Measurements from ENCODE around the gene CNOT1. TPM values are rescaled to one million over a fixed set of nuclear protein-coding genes. Genes with fewer than 3 reads are reported as not detected.
A peak's percentile ranks its signal among the peaks of the same experiment; 100 is the strongest.

The CNOT1 gene
- total and polyA plus RNA-seq, 2 donors: 74.6 to 132 TPM

- peaks cover 0 to 4% of the 10 kb centered on the region in 2 donors for H3K9me3 ChIP-seq (ENCODE audit: control insufficient read depth in 2 of 2, insufficient read depth in 1 of 2, low read length in 1 of 2)
- H3K4me1 ChIP-seq (ENCODE audit: control insufficient read depth in 2 of 2, insufficient read depth in 2 of 2, low read length in 2 of 2): peaks cover 0 to 27% of the 10 kb centered on the region in 2 donors
- H3K36me3 ChIP-seq (ENCODE audit: control insufficient read depth in 2 of 2, insufficient read depth in 2 of 2, low read length in 1 of 2): no peaks in the 10 kb centered on the region
- WGBS: 88% methylated on average over 9 of the region's 9 CpGs
- DNase-seq (ENCODE audit: low read depth in 6 of 9, low spot score in 9 of 9): no peak
- H3K27ac ChIP-seq (ENCODE audit: low read depth in 1 of 2, low read length in 1 of 2): no peak overlapping the region
- H3K27me3 ChIP-seq (ENCODE audit: control insufficient read depth in 2 of 2, insufficient read depth in 1 of 2, low read length in 1 of 2): peaks cover 9 to 82% of the 10 kb centered on the region in 2 donors
- H3K4me3 ChIP-seq (ENCODE audit: low read length in 2 of 2): no peak overlapping the region
Observed at GRCh38 chr16:58498341-58499091, 131.1 kb downstream of the CNOT1 start.

DNA sequence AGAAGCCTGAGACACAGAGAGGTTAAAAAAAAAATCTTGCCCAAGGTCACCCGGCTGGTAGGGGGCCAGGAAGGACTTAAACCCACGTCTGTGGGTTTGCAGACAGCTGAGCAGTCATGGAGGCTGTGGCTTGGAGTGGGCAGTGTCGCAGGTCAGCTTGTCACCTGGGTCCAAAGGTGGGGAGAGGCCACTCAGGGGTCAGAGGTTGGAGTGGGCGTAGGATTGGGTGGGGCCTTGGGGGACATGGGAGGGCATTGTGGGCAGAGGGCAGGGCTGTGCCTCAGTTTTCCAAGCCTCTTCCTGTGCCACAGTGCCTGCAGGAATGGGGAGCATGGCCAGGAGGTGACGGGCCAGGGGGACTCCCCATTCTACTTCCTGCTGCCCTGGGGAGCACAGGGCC lies 131.7 kb downstream of the CNOT1 start:
- peaks cover 0 to 27% of the 10 kb centered on the region in 2 donors for H3K4me1 ChIP-seq (ENCODE audit: control insufficient read depth in 2 of 2, insufficient read depth in 2 of 2, low read length in 2 of 2)
- 70% methylated on average over 5 of the region's 5 CpGs for WGBS
- no peak for DNase-seq (ENCODE audit: low read depth in 6 of 9, low spot score in 9 of 9)
- no peaks in the 10 kb centered on the region for H3K36me3 ChIP-seq (ENCODE audit: control insufficient read depth in 2 of 2, insufficient read depth in 2 of 2, low read length in 1 of 2)
- peaks cover 9 to 80% of the 10 kb centered on the region in 2 donors for H3K27me3 ChIP-seq (ENCODE audit: control insufficient read depth in 2 of 2, insufficient read depth in 1 of 2, low read length in 1 of 2)
- H3K27ac ChIP-seq (ENCODE audit: low read depth in 1 of 2, low read length in 1 of 2): no peak overlapping the region
- H3K4me3 ChIP-seq (ENCODE audit: low read length in 2 of 2): no peak overlapping the region
- peaks cover 0 to 4% of the 10 kb centered on the region in 2 donors for H3K9me3 ChIP-seq (ENCODE audit: control insufficient read depth in 2 of 2, insufficient read depth in 1 of 2, low read length in 1 of 2)

DNA sequence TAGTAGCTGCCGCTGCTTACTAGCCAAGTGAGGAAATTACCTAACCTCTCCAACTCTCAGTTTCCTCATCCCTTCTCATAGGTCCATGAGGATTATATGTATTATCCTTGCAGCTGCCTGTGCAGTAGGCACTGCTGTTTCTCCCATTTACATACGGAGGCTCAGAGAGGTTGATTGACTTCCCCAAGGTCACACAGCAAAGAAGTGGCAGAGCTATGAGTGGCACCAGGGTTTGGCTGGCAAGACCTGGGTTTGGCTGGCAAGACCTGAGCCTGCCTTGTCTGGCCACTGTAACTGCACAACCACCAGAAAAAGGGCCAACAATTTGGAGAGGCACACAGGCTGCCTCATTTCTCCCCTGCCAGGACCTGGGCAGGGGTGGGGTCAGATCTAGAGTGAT lies 132.2 kb downstream of the CNOT1 start:
- peaks cover 0 to 27% of the 10 kb centered on the region in 2 donors for H3K4me1 ChIP-seq (ENCODE audit: control insufficient read depth in 2 of 2, insufficient read depth in 2 of 2, low read length in 2 of 2)
- H3K36me3 ChIP-seq (ENCODE audit: control insufficient read depth in 2 of 2, insufficient read depth in 2 of 2, low read length in 1 of 2): no peaks in the 10 kb centered on the region
- H3K4me3 ChIP-seq (ENCODE audit: low read length in 2 of 2): no peak overlapping the region
- H3K27me3 ChIP-seq (ENCODE audit: control insufficient read depth in 2 of 2, insufficient read depth in 1 of 2, low read length in 1 of 2): peaks cover 9 to 81% of the 10 kb centered on the region in 2 donors
- H3K27ac ChIP-seq (ENCODE audit: low read depth in 1 of 2, low read length in 1 of 2): no peak overlapping the region
- WGBS: 96% methylated on average over 2 of the region's 2 CpGs
- peaks cover 0 to 4% of the 10 kb centered on the region in 2 donors for H3K9me3 ChIP-seq (ENCODE audit: control insufficient read depth in 2 of 2, insufficient read depth in 1 of 2, low read length in 1 of 2)
- no peak for DNase-seq (ENCODE audit: low read depth in 6 of 9, low spot score in 9 of 9)

DNA sequence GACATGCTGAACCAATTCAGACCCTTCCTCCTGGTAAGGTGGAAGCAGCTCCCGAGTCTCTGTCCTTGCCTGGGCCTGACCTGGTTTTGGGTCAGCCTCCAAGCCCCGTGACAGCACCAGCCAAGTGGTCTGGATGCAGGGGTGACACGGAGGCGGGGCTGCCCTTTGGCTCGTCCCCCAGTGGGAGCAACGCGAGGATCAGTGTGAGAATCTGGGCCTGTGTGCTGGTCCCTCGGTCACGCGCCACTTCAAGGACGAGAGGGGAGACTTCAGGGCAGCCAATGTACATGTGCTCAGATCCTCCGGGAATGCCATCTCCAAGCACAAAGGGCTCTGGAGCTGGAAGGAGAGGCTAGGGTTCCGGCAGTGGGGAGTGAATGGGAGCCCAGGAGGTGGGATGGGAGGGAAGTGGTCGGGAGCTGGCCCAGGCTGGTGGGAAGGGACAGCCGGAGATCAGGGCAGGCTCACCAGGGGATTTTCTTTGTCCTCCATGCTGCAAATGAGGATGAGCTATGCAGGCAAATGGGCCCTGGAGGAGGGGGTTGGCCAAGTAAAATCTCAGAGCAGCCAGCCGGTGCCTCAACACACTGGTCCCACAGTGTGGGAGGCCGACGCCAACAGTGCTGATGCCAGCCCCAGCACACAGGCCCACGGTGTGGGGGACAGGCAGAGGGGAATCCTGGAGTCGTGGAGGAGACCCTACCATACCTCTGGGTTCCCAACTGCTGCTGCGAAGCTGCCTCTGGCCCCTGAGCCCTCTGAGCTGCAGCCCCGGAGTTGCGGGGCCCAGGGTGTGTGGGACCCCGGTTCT lies 133.9 kb downstream of the CNOT1 start:
- DNase-seq (ENCODE audit: low read depth in 6 of 9, low spot score in 9 of 9): no peak
- H3K27ac ChIP-seq (ENCODE audit: low read depth in 1 of 2, low read length in 1 of 2): no peak overlapping the region

GRCh38 chr16:58494981-58495520 lies 134.6 kb downstream of the CNOT1 start:
- H3K4me3 ChIP-seq (ENCODE audit: low read length in 2 of 2): no peak overlapping the region

More for the DNA sequence above, 133.9 kb downstream of the CNOT1 start:
- Histone ChIP-seq H3K36me3 (ENCODE audit: control insufficient read depth in 2 of 2, insufficient read depth in 2 of 2, low read length in 1 of 2) (no peaks in the 10 kb centered on the region), H3K9me3 (ENCODE audit: control insufficient read depth in 2 of 2, insufficient read depth in 1 of 2, low read length in 1 of 2) (no peaks in the 10 kb centered on the region), H3K27me3 (ENCODE audit: control insufficient read depth in 2 of 2, insufficient read depth in 1 of 2, low read length in 1 of 2) (peaks cover under 1 to 67% of the 10 kb centered on the region in 2 donors), H3K4me1 (ENCODE audit: control insufficient read depth in 2 of 2, insufficient read depth in 2 of 2, low read length in 2 of 2) (peaks cover 0 to 16% of the 10 kb centered on the region in 2 donors), H3K4me3 (ENCODE audit: low read length in 2 of 2) (no peak overlapping the region)
- WGBS: 76% methylated on average over 24 of the region's 24 CpGs

GRCh38 chr16:58493756-58494431 lies 135.7 kb downstream of the CNOT1 start:
- Histone ChIP-seq H3K27me3 (ENCODE audit: control insufficient read depth in 2 of 2, insufficient read depth in 1 of 2, low read length in 1 of 2) (peaks cover 0 to 52% of the 10 kb centered on the region in 2 donors), H3K4me1 (ENCODE audit: control insufficient read depth in 2 of 2, insufficient read depth in 2 of 2, low read length in 2 of 2) (peaks cover 0 to 4% of the 10 kb centered on the region in 2 donors), H3K4me3 (ENCODE audit: low read length in 2 of 2) (no peak overlapping the region), H3K9me3 (ENCODE audit: control insufficient read depth in 2 of 2, insufficient read depth in 1 of 2, low read length in 1 of 2) (no peaks in the 10 kb centered on the region), H3K27ac (ENCODE audit: low read depth in 1 of 2, low read length in 1 of 2) (no peak overlapping the region), H3K36me3 (ENCODE audit: control insufficient read depth in 2 of 2, insufficient read depth in 2 of 2, low read length in 1 of 2) (no peaks in the 10 kb centered on the region)
- DNase-seq (ENCODE audit: low read depth in 6 of 9, low spot score in 9 of 9): no peak
- WGBS: 88% methylated on average over 20 of the region's 20 CpGs

More at GRCh38 chr16:58494981-58495520, 134.6 kb downstream of the CNOT1 start:
- H3K9me3 ChIP-seq (ENCODE audit: control insufficient read depth in 2 of 2, insufficient read depth in 1 of 2, low read length in 1 of 2): no peaks in the 10 kb centered on the region
- peak in 8 of 9 donors; percentile 44 to 88 (median 56) for DNase-seq (ENCODE audit: low read depth in 6 of 9, low spot score in 9 of 9)
- H3K4me1 ChIP-seq (ENCODE audit: control insufficient read depth in 2 of 2, insufficient read depth in 2 of 2, low read length in 2 of 2): peaks cover 0 to 10% of the 10 kb centered on the region in 2 donors
- WGBS: 2% methylated on average over 8 of the region's 8 CpGs
- peaks cover 0 to 63% of the 10 kb centered on the region in 2 donors for H3K27me3 ChIP-seq (ENCODE audit: control insufficient read depth in 2 of 2, insufficient read depth in 1 of 2, low read length in 1 of 2)
- H3K36me3 ChIP-seq (ENCODE audit: control insufficient read depth in 2 of 2, insufficient read depth in 2 of 2, low read length in 1 of 2): no peaks in the 10 kb centered on the region
- H3K27ac ChIP-seq (ENCODE audit: low read depth in 1 of 2, low read length in 1 of 2): no peak overlapping the region

- no peaks in the 10 kb centered on the region for H3K36me3 ChIP-seq (ENCODE audit: control insufficient read depth in 2 of 2, insufficient read depth in 2 of 2, low read length in 1 of 2)
- no peak overlapping the region for H3K27ac ChIP-seq (ENCODE audit: low read depth in 1 of 2, low read length in 1 of 2)
- no peak overlapping the region for H3K4me3 ChIP-seq (ENCODE audit: low read length in 2 of 2)
- WGBS: 74% methylated on average over 5 of the region's 5 CpGs
- H3K9me3 ChIP-seq (ENCODE audit: control insufficient read depth in 2 of 2, insufficient read depth in 1 of 2, low read length in 1 of 2): no peaks in the 10 kb centered on the region
- peaks cover 0 to 49% of the 10 kb centered on the region in 2 donors for H3K27me3 ChIP-seq (ENCODE audit: control insufficient read depth in 2 of 2, insufficient read depth in 1 of 2, low read length in 1 of 2)
- H3K4me1 ChIP-seq (ENCODE audit: control insufficient read depth in 2 of 2, insufficient read depth in 2 of 2, low read length in 2 of 2): peaks cover 0 to 5% of the 10 kb centered on the region in 2 donors
- DNase-seq (ENCODE audit: low read depth in 6 of 9, low spot score in 9 of 9): no peak
Observed at GRCh38 chr16:58492735-58493134, 136.9 kb downstream of the CNOT1 start.

DNA sequence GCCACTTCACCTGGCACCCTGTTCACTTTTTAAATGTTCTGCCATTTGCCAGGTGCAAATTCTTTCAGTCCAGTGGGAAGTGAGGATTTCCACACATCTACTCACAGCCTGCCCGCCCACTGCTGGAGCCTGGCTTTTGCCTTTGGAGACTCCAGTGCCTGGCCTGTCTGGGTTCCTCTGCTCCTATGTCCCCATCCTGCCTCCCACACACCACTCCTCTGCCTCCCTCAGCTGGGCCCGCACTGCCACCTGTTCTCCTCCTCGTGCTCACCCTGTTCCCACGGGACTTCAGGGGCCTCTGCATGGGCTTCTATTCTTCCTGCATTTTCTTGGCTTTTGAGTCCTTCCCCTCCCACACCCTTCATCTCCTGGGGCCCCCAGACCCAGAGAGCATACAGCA lies 137.6 kb downstream of the CNOT1 start:
- H3K9me3 ChIP-seq (ENCODE audit: control insufficient read depth in 2 of 2, insufficient read depth in 1 of 2, low read length in 1 of 2): no peaks in the 10 kb centered on the region
- no peak overlapping the region for H3K27ac ChIP-seq (ENCODE audit: low read depth in 1 of 2, low read length in 1 of 2)
- peaks cover 0 to 9% of the 10 kb centered on the region in 2 donors for H3K4me1 ChIP-seq (ENCODE audit: control insufficient read depth in 2 of 2, insufficient read depth in 2 of 2, low read length in 2 of 2)
- no peak for DNase-seq (ENCODE audit: low read depth in 6 of 9, low spot score in 9 of 9)
- H3K36me3 ChIP-seq (ENCODE audit: control insufficient read depth in 2 of 2, insufficient read depth in 2 of 2, low read length in 1 of 2): no peaks in the 10 kb centered on the region
- no peak overlapping the region for H3K4me3 ChIP-seq (ENCODE audit: low read length in 2 of 2)
- WGBS: 85% methylated on average over 4 of the region's 4 CpGs
- H3K27me3 ChIP-seq (ENCODE audit: control insufficient read depth in 2 of 2, insufficient read depth in 1 of 2, low read length in 1 of 2): peaks cover 0 to 49% of the 10 kb centered on the region in 2 donors
